ENCODE data around the gene HYAL2.

The HYAL2 gene, protein sequence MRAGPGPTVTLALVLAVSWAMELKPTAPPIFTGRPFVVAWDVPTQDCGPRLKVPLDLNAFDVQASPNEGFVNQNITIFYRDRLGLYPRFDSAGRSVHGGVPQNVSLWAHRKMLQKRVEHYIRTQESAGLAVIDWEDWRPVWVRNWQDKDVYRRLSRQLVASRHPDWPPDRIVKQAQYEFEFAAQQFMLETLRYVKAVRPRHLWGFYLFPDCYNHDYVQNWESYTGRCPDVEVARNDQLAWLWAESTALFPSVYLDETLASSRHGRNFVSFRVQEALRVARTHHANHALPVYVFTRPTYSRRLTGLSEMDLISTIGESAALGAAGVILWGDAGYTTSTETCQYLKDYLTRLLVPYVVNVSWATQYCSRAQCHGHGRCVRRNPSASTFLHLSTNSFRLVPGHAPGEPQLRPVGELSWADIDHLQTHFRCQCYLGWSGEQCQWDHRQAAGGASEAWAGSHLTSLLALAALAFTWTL

DNA sequence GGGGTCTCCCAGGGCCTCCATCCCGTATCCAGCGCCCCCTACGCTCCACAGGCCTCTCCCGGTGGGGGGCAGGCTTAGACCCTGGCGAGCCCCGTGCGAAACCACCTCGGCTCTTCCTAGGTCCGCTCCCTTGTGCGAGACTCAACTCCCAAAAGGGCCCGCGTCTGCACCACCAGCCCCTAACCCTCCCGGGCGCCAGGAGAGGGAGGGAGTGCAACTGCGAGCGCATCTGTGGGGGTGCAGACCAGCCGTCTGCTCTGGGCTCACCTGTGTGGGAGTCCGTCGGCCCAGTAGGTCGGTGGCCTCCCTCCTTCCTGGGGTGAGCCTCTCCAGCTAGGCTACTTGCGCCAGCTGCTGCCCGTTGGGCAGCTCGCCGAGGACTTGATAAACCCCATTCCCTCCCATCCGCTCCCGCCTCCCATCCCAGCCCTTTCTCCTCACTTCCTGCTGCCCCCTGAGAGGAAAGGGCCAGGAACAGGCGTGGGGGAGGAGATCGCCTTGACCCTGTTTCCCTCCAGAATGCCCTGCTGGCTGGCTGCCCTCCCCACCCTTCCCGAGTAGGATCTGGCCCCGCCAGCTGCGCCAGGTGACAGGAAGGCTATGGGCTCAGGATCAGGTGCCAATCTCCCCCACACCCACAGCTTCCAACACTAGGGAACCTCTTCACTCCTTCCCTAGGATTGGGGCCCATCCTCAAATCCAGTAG, at the start of gene HYAL2:
Gene HYAL2, minus strand, starts transcription at position 360 of the 706 bp plus-strand sequence. CDS start 2,256 bp downstream, outside the sequence.
- H3K4me1 Mint-ChIP-seq (ENCODE audit: low read depth): peaks cover 34% of the 10 kb centered on the region
- peak within 1 kb of the TSS; percentile 95 for H3K27ac Mint-ChIP-seq
- H3K36me3 Mint-ChIP-seq: no peaks in the 10 kb centered on the region
- H3K27me3 Mint-ChIP-seq: no peaks in the 10 kb centered on the region
- H3K4me3 Mint-ChIP-seq: peak within 1 kb of the TSS; percentile 83
- no peaks in the 10 kb centered on the region for H3K9me3 Mint-ChIP-seq (ENCODE audit: low read depth)

DNA sequence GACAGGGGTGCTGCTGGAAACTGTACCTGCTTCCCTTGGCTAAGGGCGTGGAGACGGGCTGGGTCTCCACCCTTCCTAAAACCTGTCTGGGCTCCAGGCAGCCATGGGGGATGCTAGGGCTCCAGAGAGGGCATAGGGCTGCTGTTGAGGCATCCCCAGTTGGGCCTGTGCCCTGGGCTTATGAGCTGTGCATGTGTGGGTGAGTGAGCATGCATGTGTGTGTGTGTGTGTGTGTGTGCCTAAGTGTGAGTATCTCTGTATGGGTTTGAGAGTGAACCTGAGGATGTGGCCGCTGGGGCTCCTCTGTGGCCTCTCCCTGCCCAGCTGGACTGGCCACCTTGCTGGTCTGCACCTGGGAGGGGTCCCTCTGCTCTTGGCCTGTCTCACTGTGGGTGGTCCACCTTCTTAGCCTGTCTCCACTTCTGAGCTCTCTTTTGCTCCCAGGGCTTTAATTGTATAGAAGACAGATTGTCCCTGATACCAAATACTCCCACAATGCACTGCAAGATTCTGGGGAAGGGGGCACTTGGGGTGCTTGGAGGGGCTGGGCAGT, 48.7 kb upstream of the HYAL2 start:
- Mint-ChIP-seq H3K4me1 (ENCODE audit: low read depth) (peaks cover 20% of the 10 kb centered on the region), H3K9me3 (ENCODE audit: low read depth) (no peaks in the 10 kb centered on the region), H3K27ac (no peak overlapping the region), H3K27me3 (no peaks in the 10 kb centered on the region), H3K4me3 (no peak overlapping the region), H3K36me3 (no peaks in the 10 kb centered on the region)

DNA sequence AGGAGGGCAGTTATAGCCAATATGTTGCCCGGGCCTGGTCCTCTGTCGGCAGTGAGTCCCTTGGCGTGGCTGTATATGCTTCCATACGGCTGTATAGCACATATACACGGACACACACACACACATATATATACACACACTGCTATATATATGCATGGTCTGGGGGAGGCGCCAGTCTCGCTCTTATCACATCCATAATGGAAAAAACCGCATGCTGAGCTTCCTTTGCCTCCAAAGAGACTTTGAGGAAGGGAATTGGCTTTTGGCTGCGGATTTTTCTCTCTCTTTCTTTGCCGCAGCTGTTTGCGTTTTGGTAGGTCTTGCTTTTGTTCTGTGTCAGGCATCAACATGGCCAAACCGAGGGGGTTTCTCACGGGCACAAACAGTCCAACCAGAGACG, 48.0 kb upstream of the HYAL2 start:
- no peaks in the 10 kb centered on the region for H3K36me3 Mint-ChIP-seq
- H3K9me3 Mint-ChIP-seq (ENCODE audit: low read depth): no peaks in the 10 kb centered on the region
- H3K4me3 Mint-ChIP-seq: no peak overlapping the region
- peaks cover 26% of the 10 kb centered on the region for H3K4me1 Mint-ChIP-seq (ENCODE audit: low read depth)
- H3K27ac Mint-ChIP-seq: no peak overlapping the region
- no peaks in the 10 kb centered on the region for H3K27me3 Mint-ChIP-seq

DNA sequence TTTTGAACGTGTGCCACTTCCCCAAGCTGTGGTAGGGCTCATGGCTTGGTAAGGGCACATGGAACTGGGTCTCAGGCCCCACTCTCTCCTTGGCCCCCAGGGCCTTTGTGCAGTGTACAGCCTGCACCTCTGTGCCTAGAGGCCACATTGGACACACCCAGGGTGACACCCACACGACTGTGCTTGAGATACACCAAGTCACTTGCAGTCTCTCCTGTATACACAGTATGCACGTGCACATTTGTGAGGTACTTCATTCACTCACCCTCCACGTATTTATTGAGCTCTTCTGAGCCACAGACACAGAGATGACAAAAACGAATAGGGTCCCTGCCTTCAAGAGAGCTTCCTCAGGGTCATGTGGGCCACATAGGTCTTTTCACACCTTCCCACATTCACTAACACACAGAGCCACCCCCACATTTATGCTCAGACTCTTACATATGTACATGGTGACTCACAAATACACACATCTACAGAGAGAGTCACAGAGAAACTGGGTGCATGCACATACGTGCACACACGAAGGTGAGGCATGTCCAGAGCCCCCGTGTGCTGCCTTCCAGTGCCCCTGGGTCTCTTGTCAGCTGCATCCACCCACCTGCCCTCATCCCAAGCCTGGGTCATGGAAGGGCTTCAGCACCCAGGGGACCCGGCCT, 46.6 kb upstream of the HYAL2 start:
- no peak overlapping the region for H3K4me3 Mint-ChIP-seq
- H3K27ac Mint-ChIP-seq: no peak overlapping the region
- no peaks in the 10 kb centered on the region for H3K9me3 Mint-ChIP-seq (ENCODE audit: low read depth)

DNA sequence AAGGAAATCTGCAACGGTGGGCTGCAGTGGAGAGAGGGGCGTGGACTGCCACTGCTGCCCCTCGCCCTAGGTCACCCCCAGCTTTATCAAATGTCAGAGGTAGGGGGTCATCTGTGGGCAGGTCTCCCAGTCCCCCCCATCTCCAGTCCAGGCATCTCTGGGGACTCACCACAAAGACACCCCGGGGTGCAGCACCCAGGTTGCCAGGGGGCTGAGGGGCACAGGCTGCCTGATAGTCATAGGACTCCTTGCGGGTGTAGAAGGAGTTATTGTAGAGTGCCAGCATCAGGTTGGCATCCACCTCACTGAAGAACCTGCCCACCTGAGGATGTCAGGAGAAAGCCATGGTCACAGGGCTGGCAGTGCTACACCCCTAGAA, 43.3 kb upstream of the HYAL2 start:
- no peaks in the 10 kb centered on the region for H3K27me3 Mint-ChIP-seq
- peak overlapping the region; percentile 70 for H3K27ac Mint-ChIP-seq
- H3K36me3 Mint-ChIP-seq: no peaks in the 10 kb centered on the region
- H3K4me3 Mint-ChIP-seq: peak overlapping the region; percentile 84
- H3K9me3 Mint-ChIP-seq (ENCODE audit: low read depth): no peaks in the 10 kb centered on the region
- H3K4me1 Mint-ChIP-seq (ENCODE audit: low read depth): peaks cover 19% of the 10 kb centered on the region

More for the DNA sequence above, 46.6 kb upstream of the HYAL2 start:
- Mint-ChIP-seq H3K27me3 (no peaks in the 10 kb centered on the region), H3K36me3 (no peaks in the 10 kb centered on the region), H3K4me1 (ENCODE audit: low read depth) (peaks cover 31% of the 10 kb centered on the region)

DNA sequence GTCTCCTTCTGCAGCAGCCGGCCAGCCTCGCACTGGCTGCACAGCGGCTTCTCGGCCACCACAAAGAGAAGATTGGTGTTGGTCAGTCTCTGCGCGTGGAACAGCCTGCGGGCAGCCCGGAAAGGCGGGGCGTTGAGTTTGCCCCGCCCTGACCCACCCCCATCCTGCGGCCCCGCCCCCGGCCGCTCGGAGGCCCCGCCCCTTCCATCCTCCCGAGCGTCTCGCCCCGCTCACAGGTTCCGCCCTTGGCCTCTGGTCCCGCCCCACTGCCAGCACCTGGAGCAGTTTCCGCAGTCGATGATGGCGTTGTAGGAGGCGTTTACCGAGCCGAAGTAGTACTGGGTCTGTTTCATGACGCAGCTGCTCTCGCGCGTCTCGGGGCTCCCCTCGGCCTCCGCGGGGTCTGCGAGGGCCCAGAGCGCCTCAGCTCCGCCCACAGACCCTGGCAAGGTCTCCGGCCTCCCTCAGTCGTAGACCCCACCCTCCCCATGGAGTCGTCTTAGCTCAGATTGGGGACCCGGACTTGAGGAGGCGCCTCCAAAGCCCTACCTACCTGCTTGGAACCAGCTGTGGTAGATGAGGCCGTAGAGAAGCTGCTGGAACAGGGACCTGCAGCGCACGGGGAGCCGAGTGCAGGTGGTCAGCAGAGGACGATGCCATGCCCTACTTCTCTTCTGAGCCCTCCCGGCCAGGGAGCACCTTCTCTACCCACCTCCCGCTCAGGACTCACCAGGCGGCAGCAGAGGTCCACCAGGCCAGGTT, 42.7 kb upstream of the HYAL2 start:
- H3K36me3 Mint-ChIP-seq: no peaks in the 10 kb centered on the region
- H3K4me1 Mint-ChIP-seq (ENCODE audit: low read depth): peaks cover 19% of the 10 kb centered on the region
- peak overlapping the region; percentile 84 for H3K4me3 Mint-ChIP-seq
- H3K9me3 Mint-ChIP-seq (ENCODE audit: low read depth): no peaks in the 10 kb centered on the region
- H3K27ac Mint-ChIP-seq: peak overlapping the region; percentile 70
- no peaks in the 10 kb centered on the region for H3K27me3 Mint-ChIP-seq

DNA sequence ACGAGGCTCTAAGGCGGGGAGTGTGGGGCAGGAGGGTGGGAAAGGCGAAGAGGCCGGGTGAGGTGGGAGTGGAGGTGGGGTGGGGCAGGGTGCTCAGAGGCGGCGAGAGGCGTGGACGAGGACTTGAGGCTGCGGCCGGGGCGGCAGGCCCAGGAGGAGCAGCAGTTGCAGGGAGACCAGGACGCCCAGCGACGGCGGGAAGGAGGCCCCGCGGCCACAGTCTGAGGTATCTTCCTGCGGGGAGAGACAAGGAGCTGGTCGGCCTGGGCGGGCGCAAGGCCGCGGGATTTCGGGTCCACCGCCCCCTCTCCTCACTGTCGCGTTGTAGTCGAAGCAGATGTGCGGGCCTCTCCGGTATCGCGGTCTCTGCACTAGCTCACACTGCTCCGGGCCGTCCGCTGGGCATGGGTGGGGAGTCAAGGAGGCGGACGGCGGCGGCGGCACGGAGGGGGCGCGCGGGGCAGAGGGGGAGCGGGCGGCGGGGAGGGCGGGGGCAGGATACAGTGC, 42.1 kb upstream of the HYAL2 start:
- Mint-ChIP-seq H3K9me3 (ENCODE audit: low read depth) (no peaks in the 10 kb centered on the region), H3K4me1 (ENCODE audit: low read depth) (peaks cover 23% of the 10 kb centered on the region), H3K27ac (no peak overlapping the region), H3K27me3 (no peaks in the 10 kb centered on the region), H3K4me3 (peak overlapping the region; percentile 84), H3K36me3 (no peaks in the 10 kb centered on the region)

DNA sequence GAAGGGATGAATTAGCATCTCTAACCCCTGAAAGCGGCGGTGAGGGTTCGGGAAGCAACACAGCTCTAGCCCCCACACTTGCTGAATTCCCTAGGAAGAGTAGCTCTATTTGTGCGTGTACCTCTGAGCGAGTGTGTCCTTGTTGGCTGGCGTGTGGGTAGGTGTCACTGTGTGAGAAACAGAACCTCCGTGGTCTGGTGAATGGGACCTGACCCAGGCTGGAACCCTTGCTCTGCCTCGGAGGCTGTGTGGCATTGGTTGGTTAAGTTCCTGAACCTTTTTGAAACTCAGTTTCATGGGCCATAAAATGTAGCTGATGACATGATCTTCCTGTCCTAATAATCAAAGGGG, 37.2 kb upstream of the HYAL2 start:
- H3K27me3 Mint-ChIP-seq: no peaks in the 10 kb centered on the region
- peaks cover 3% of the 10 kb centered on the region for H3K36me3 Mint-ChIP-seq
- H3K4me1 Mint-ChIP-seq (ENCODE audit: low read depth): peaks cover 34% of the 10 kb centered on the region
- H3K27ac Mint-ChIP-seq: peak overlapping the region; percentile 91
- peak overlapping the region; percentile 95 for H3K4me3 Mint-ChIP-seq
- H3K9me3 Mint-ChIP-seq (ENCODE audit: low read depth): no peaks in the 10 kb centered on the region

DNA sequence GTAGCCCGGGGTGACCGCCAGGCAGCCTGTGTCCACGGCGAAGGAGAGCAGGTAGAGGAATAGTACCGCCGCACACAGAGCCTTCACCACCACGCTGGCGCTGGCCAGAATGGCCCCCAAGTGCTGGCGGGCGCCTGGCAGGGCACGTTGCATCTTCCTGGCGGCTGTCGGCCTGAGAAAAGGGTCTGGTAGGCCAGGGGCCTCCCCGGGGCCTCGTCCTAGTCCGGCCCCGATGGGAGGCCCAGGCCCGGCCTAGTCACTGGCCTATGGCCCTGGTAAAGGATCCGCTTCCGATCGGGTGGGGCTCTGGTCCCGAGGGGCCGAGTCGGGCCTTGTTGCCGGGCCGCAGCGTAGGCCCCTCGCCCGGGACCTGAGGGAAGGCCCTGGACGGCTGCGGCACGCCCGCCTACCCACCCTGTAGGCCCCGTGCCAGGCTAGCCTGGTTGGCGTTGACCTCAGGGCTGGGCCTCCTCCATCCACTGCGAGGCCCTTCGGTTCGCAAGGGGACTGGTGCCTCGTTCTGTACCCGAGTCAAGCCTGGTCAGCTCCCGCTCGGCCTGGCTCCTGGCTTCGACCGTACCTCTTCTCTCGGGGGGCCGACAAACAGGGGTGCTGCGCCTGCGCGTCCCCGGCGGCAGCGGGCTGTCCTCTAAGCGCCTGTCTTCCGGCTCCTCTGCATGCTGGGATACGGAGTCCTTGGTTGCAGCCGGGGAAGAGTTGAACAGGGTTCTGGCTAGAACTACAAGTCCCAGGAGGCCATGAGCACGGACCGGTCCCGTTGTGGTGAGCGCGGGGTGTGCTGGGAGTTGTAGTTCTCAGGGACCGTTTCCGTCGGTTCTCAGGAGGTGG, 36.6 kb upstream of the HYAL2 start, which contains the start of gene TMEM115:
Gene TMEM115, minus strand, starts transcription at position 611 of the 849 bp plus-strand sequence. Its CDS starts 458 bp downstream, at position 153.
- Mint-ChIP-seq H3K27ac (peak within 1 kb of the TSS; percentile 91), H3K36me3 (peaks cover 3% of the 10 kb centered on the region), H3K9me3 (ENCODE audit: low read depth) (no peaks in the 10 kb centered on the region), H3K27me3 (no peaks in the 10 kb centered on the region), H3K4me1 (ENCODE audit: low read depth) (peaks cover 36% of the 10 kb centered on the region), H3K4me3 (peak within 1 kb of the TSS; percentile 95)

DNA sequence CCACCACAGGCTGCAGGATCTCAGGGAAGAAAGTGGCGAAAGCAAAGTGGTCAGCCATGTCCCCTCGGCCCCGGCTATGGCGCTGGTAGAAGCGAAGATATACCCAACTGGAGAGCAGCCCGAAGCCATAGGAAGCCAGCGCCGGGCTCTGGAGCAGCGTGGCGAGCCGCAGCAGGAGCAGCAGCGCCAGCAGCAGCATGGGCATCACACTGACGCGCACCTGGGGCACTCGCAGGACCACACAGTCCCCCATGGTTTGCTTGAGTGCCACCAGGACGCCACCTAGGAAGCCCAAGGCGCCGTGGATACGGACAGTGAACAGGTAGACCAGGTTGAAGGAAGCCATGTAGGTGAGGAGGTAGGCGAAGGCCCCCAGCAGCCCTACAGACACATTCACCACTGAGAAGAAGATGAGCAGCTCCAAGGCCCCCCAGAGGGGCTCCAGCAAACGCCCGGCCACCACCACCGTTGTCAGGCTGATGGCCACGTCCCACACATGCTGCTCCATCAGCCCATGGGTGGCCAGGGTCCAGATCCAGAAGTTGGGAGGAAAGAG, 35.9 kb upstream of the HYAL2 start:
- Mint-ChIP-seq H3K4me3 (peak overlapping the region; percentile 95), H3K27ac (peak overlapping the region; percentile 88), H3K27me3 (no peaks in the 10 kb centered on the region), H3K36me3 (peaks cover 3% of the 10 kb centered on the region), H3K4me1 (ENCODE audit: low read depth) (peaks cover 37% of the 10 kb centered on the region), H3K9me3 (ENCODE audit: low read depth) (no peaks in the 10 kb centered on the region)

DNA sequence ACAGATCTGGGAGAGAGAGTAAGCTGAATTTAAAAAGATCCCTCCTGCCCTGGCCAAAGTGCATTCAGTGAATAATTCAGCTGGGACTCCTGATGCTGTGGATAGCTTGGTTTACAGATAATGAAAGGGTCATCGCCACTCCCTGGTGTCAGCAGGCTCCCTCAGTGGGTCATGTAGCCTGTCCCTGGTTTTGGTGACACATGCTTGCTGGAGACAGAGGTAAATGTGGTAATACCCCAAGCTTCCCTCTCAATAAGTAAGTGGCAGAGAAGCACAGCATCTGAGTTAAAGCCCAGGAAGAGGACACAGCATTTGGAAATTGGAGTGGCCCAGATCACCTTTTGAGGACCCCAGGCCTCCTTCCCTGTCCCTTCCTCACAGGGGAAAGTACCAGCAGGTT, 34.9 kb upstream of the HYAL2 start:
- Mint-ChIP-seq H3K27ac (peak overlapping the region; percentile 88), H3K4me1 (ENCODE audit: low read depth) (peaks cover 39% of the 10 kb centered on the region), H3K27me3 (no peaks in the 10 kb centered on the region), H3K9me3 (ENCODE audit: low read depth) (no peaks in the 10 kb centered on the region), H3K4me3 (peak overlapping the region; percentile 95), H3K36me3 (peaks cover 3% of the 10 kb centered on the region)

DNA sequence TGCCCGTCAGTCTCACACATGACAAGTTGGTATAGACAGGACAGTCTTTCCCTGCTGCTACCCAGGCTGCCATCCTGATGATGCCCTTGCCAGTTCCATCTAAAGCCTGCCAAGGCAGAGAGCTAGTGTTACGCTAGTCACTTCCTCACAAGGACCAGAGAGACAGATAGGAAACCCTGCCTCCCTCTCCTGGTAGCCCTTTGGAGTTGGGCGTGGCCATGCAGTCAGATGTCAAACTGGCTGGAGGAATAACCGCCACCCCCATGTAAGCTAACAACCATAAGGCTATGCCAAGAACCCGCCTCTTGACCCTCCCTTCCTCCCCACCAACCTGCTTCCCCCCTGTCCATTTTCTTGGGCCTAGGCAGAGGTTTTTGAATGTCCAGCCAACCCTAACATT, 34.0 kb upstream of the HYAL2 start:
- Mint-ChIP-seq H3K4me1 (ENCODE audit: low read depth) (peaks cover 43% of the 10 kb centered on the region), H3K27me3 (no peaks in the 10 kb centered on the region), H3K9me3 (ENCODE audit: low read depth) (no peaks in the 10 kb centered on the region), H3K4me3 (peak overlapping the region; percentile 95), H3K27ac (peak overlapping the region; percentile 54), H3K36me3 (peaks cover 3% of the 10 kb centered on the region)
